ENCODE measurements around the gene RGS3.

RGS3 gene

DNA sequence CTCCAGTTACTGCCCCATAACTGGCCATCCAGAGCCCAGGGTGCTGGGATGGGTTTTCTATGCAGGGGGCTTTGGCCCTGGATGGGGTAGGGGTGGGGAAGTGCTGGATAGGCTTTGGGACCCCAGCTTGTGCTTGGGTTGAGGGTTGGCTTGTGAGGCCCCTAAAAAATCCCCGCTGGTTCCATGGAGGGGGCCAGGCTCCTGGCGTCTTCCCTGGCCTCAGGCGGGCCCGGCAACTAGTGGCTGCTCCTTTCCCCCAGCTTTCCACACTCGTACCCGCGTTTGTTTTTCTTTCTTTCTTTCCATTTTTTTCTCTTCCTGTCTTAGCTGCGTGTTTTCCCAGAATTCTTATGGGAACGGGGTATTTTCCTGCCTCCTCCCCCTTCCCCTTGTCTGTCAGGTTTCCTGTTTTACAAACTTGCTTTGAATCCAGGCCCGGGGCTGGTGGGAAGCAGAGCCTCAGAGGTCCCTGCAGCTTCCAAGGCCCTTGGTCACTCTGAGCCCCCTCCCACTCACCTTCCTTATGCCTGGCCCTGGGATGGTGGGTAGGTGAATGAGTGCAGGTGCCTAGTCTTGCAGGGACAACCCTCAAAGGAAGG lies 40.2 kb downstream of the RGS3 start:
- H3K4me3 ChIP-seq (ENCODE audit: low read length) = no peak overlapping the region
- TF ChIP-seq CTCF (conservative IDR thresholded peaks at IDR 0.05; ENCODE audit: low read length) = no peak
- DNase-seq (ENCODE audit: low read depth) = no peak

GRCh38 chr9:113504725-113505590 lies 41.4 kb downstream of the RGS3 start:
- no peak overlapping the region for H3K4me3 ChIP-seq (ENCODE audit: low read length)
- no peak for DNase-seq (ENCODE audit: low read depth)
- no peak for TF ChIP-seq CTCF (conservative IDR thresholded peaks at IDR 0.05; ENCODE audit: low read length)

- no peak for DNase-seq (ENCODE audit: low read depth)
- no peak overlapping the region for H3K4me3 ChIP-seq (ENCODE audit: low read length)
- no peak for TF ChIP-seq CTCF (conservative IDR thresholded peaks at IDR 0.05; ENCODE audit: low read length)
These were observed 42.6 kb downstream of the RGS3 start for GRCh38 chr9:113506090-113506589.

DNA sequence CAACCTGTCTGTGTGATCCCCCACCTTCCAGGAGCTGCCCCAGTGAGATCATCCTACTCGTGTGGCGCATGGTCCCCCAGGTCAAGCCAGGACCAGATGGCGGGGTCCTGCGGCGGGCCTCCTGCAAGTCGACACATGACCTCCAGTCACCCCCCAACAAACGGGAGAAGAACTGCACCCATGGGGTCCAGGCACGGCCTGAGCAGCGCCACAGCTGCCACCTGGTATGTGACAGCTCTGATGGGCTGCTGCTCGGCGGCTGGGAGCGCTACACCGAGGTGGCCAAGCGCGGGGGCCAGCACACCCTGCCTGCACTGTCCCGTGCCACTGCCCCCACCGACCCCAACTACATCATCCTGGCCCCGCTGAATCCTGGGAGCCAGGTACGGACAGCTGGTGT lies 43.7 kb downstream of the RGS3 start:
- DNase-seq (ENCODE audit: low read depth) = no peak
- no peak for TF ChIP-seq CTCF (conservative IDR thresholded peaks at IDR 0.05; ENCODE audit: low read length)
- no peak overlapping the region for H3K4me3 ChIP-seq (ENCODE audit: low read length)

DNA sequence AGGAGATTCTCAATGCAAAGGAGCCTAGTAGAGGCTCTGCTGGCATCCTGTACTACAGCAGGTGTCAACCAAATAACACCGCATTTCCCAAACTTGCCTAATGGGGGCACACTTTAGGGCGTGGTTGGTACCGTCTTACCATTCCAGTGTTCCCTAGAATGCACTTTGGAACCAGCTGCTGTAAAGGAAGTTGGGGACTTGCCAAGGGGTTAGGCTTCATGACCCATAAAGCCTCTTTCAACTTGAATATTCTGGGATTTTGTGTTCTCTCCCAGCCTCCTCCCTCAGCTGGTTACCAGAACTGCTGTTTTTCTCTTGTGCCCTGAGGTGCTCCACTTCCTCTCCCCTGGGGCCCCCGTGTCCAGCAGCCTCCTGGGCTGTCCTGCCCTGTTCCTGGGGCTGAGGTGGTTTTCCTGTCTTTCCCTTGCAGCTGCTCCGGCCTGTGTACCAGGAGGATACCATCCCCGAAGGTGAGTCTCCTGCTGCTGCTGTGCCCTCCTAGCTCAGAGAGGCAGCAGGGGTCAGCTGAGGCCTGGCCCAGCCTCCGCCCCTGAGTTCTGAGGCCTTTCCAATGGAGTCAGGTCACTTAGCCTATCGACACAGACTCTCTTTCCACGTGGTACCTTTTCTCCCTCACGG lies 44.7 kb downstream of the RGS3 start:
- no peak for DNase-seq (ENCODE audit: low read depth)
- no peak overlapping the region for H3K4me3 ChIP-seq (ENCODE audit: low read length)
- TF ChIP-seq CTCF (conservative IDR thresholded peaks at IDR 0.05; ENCODE audit: low read length) = no peak

- peak; percentile 22; the same call in 1 of the 2 replicates for TF ChIP-seq CTCF (conservative IDR thresholded peaks at IDR 0.05; ENCODE audit: low read length)
- no peak overlapping the region for H3K4me3 ChIP-seq (ENCODE audit: low read length)
- DNase-seq (ENCODE audit: low read depth) = peak; percentile 88
These were observed 45.9 kb downstream of the RGS3 start for GRCh38 chr9:113509463-113509862.
